Natural killer cell (primary cell): ENCODE data around the gene TMEM132D. TPM values are rescaled to one million over a fixed set of nuclear protein-coding genes. Genes with fewer than 3 reads are reported as not detected.

Experiments used
- ATAC-seq, 3 donors: fragments of 150-1000 bp in 2 of 3; fragments of 200-7000 bp in 1 of 3; cut with Tn5 transposase; 1 replicate in 1 of 3; 2 replicates in 2 of 3; pipeline ENCODE4 v1.10.0; 2021; ENCODE audit warnings: mild to moderate bottlenecking in 2 of 3, moderate library complexity in 2 of 3
- DNase-seq, 2 donors: peaks; one replicate each; pipeline versions ENCODE4 v3.0.0 to v3.0.0-alpha.2; 2013 to 2021; ENCODE audit warnings: mixed read lengths in 1 of 2
- H3K27ac ChIP-seq: one replicate; pipeline ENCODE4 v1.5.1; 2013; ENCODE audit warnings: mild to moderate bottlenecking, low read length
- H3K27me3 ChIP-seq: one replicate; pipeline ENCODE4 v1.6.1; 2013; ENCODE audit warnings: low read length; ENCODE audit not compliant: control insufficient read depth, insufficient read depth
- H3K36me3 ChIP-seq: one replicate; pipeline ENCODE4 v1.6.1; 2013; ENCODE audit warnings: low read length; ENCODE audit not compliant: control insufficient read depth, insufficient read depth
- H3K4me1 ChIP-seq: one replicate; pipeline ENCODE4 v1.6.1; 2013; ENCODE audit warnings: low read length; ENCODE audit not compliant: control insufficient read depth, insufficient read depth
- H3K4me3 ChIP-seq: one replicate; pipeline ENCODE4 v1.5.1; 2013; ENCODE audit warnings: low read length
- H3K9me3 ChIP-seq: one replicate; pipeline ENCODE4 v1.6.1; 2013; ENCODE audit warnings: low read length; ENCODE audit not compliant: control insufficient read depth, insufficient read depth
- H3K27ac Mint-ChIP-seq, 2 donors: one replicate each; pipeline ENCODE4 v1.8.0; 2022; ENCODE audit warnings: mild to moderate bottlenecking in 2 of 2, mixed read lengths in 2 of 2, moderate library complexity in 1 of 2
- H3K27me3 Mint-ChIP-seq, 2 donors: one replicate each; pipeline ENCODE4 v1.8.0; 2022; ENCODE audit warnings: low read depth in 2 of 2, mixed read lengths in 2 of 2
- H3K36me3 Mint-ChIP-seq: one replicate; pipeline ENCODE4 v1.8.0; 2022; ENCODE audit warnings: mixed read lengths
- H3K4me1 Mint-ChIP-seq, 2 donors: one replicate each; pipeline ENCODE4 v1.8.0; 2022; ENCODE audit warnings: mixed read lengths in 2 of 2
- H3K4me3 Mint-ChIP-seq: one replicate; pipeline ENCODE4 v1.8.0; 2022; ENCODE audit warnings: mild to moderate bottlenecking, moderate library complexity, mixed read lengths
- H3K9me3 Mint-ChIP-seq, 2 donors: one replicate each; pipeline ENCODE4 v1.8.0; 2022; ENCODE audit warnings: mixed read lengths in 2 of 2
- CTCF ChIP-seq: fragments of 200-600 bp; IDR thresholded peaks from one replicate; pipeline ENCODE4 v1.8.0; 2022; ENCODE audit warnings: antibody characterized with exemption
- WGBS: methylation state at CpG from one replicate; pipeline ENCODE4 v1.1.7; 2013; ENCODE audit warnings: missing lambda C conversion rate; ENCODE audit not compliant: insufficient coverage; 5-methylcytosine and 5-hydroxymethylcytosine counted together
- intact Hi-C: fragments of 100-400 bp; cut with micrococcal nuclease; formaldehyde crosslinking; loops from one replicate; pipeline ENCODE4 v1.14.2; 2022
- total RNA-seq, 4 donors: library from RNA; stranded (reverse); fragments of 120-200 nt in 1 of 4; gene quantifications; one replicate each; pipeline versions ENCODE4 v1.2.3 to v1.2.4, GENCODE V29; 2013 to 2022

Gene TMEM132D
- total RNA-seq, 3 donors from 2014 or later (not counting 1 experiment from before 2014, with no cell fraction given): not detected

- Mint-ChIP-seq H3K27me3 (peaks cover 17 to 19% of the 10 kb centered on the region in 2 donors), H3K4me1 (peaks cover 0 to 4% of the 10 kb centered on the region in 2 donors), H3K9me3 (peaks cover 0 to 6% of the 10 kb centered on the region in 2 donors), H3K4me3 (no peak overlapping the region), H3K36me3 (no peaks in the 10 kb centered on the region), H3K27ac (no peak overlapping the region)
- intact Hi-C loops: no loop called here
- no peak for ATAC-seq
- no peaks in the 10 kb centered on the region for H3K27me3 ChIP-seq
- no peaks in the 10 kb centered on the region for H3K36me3 ChIP-seq
- TF ChIP-seq CTCF: no peak
- H3K4me3 ChIP-seq: no peak overlapping the region
- no peak for DNase-seq
- WGBS: 64% methylated on average over 11 of the region's 11 CpGs
- no peak overlapping the region for H3K27ac ChIP-seq
- peaks cover 4% of the 10 kb centered on the region for H3K9me3 ChIP-seq
- no peaks in the 10 kb centered on the region for H3K4me1 ChIP-seq
Observed at GRCh38 chr12:129211862-129212630, 691.8 kb downstream of the TMEM132D start.

GRCh38 chr12:129208566-129208965, 695.3 kb downstream of the TMEM132D start:
- H3K27ac Mint-ChIP-seq: no peak overlapping the region
- no peaks in the 10 kb centered on the region for H3K9me3 ChIP-seq
- H3K27me3 ChIP-seq: no peaks in the 10 kb centered on the region
- no peaks in the 10 kb centered on the region for H3K4me1 Mint-ChIP-seq
- no peaks in the 10 kb centered on the region for H3K36me3 Mint-ChIP-seq
- 83% methylated on average over 8 of the region's 9 CpGs for WGBS
- no peak overlapping the region for H3K27ac ChIP-seq
- DNase-seq (no peak), ATAC-seq (no peak)
- H3K4me3 ChIP-seq: no peak overlapping the region
- H3K4me1 ChIP-seq: no peaks in the 10 kb centered on the region
- no peak overlapping the region for H3K4me3 Mint-ChIP-seq
- intact Hi-C loops: no loop called here
- TF ChIP-seq CTCF: no peak
- H3K9me3 Mint-ChIP-seq: no peaks in the 10 kb centered on the region
- no peaks in the 10 kb centered on the region for H3K36me3 ChIP-seq
- H3K27me3 Mint-ChIP-seq: peaks cover 19 to 43% of the 10 kb centered on the region in 2 donors

GRCh38 chr12:129207084-129207483, 696.7 kb downstream of the TMEM132D start:
- H3K27me3 Mint-ChIP-seq: peaks cover 19 to 44% of the 10 kb centered on the region in 2 donors
- 89% methylated on average over 9 of the region's 9 CpGs for WGBS

More at GRCh38 chr12:129207084-129207483, 696.7 kb downstream of the TMEM132D start:
- Histone ChIP-seq H3K4me1 (no peaks in the 10 kb centered on the region), H3K27me3 (no peaks in the 10 kb centered on the region), H3K36me3 (no peaks in the 10 kb centered on the region), H3K9me3 (peaks cover 1% of the 10 kb centered on the region), H3K27ac (no peak overlapping the region), H3K4me3 (no peak overlapping the region)
- H3K4me3 Mint-ChIP-seq: no peak overlapping the region
- ATAC-seq (no peak), DNase-seq (no peak)
- H3K27ac Mint-ChIP-seq: no peak overlapping the region
- TF ChIP-seq CTCF: no peak
- intact Hi-C loops: no loop called here
- no peaks in the 10 kb centered on the region for H3K36me3 Mint-ChIP-seq
- no peaks in the 10 kb centered on the region for H3K4me1 Mint-ChIP-seq
- no peaks in the 10 kb centered on the region for H3K9me3 Mint-ChIP-seq
